Vagina (tissue), 2 donors: Measurements from ENCODE around the gene GMCL2. TPM values are rescaled to one million over a fixed set of nuclear protein-coding genes. Genes with fewer than 3 reads are reported as not detected.

Experiments
- DNase-seq, 2 donors: peaks; one replicate each; pipeline ENCODE4 v3.0.0-alpha.2; 2017; ENCODE audit errors: extremely low spot score in 2 of 2
- H3K27ac ChIP-seq: fragments of 200-600 bp; sonication (generic); one replicate; pipeline ENCODE4 v1.5.1; 2019
- H3K27me3 ChIP-seq: fragments of 200-600 bp; sonication (generic); one replicate; pipeline ENCODE4 v1.5.1; 2019
- H3K36me3 ChIP-seq, 2 donors: fragments of 200-600 bp; sonication (generic); one replicate each; pipeline ENCODE4 v1.5.1; 2017 to 2019
- H3K4me1 ChIP-seq: fragments of 200-600 bp; sonication (generic); one replicate; pipeline ENCODE4 v1.5.1; 2019
- H3K4me3 ChIP-seq, 2 donors: fragments of 200-600 bp; sonication (generic); 1 replicate in 1 of 2; 2 replicates in 1 of 2; pipeline ENCODE4 v1.5.1; 2016 to 2019
- H3K9me3 ChIP-seq: fragments of 200-600 bp; sonication (generic); one replicate; pipeline ENCODE4 v1.5.1; 2019
- POLR2A ChIP-seq, 2 donors: fragments of 450-650 bp; IDR thresholded peaks; one replicate each; pipeline ENCODE4 v1.6.1; 2017; ENCODE audit warnings: antibody characterized with exemption in 2 of 2, mild to moderate bottlenecking in 2 of 2, moderate library complexity in 2 of 2
- POLR2AphosphoS5 ChIP-seq, 2 donors: sonication (generic); formaldehyde crosslinking; IDR thresholded peaks; one replicate each; pipeline ENCODE4 v1.9.0; 2017; ENCODE audit warnings: antibody characterized with exemption in 2 of 2, mild to moderate bottlenecking in 2 of 2, low read depth in 1 of 2; ENCODE audit not compliant: insufficient read depth in 1 of 2
- intact Hi-C: fragments of 100-400 bp; cut with DNase I; formaldehyde crosslinking; loops from one replicate; pipeline ENCODE4 v1.15.1; 2023
- total RNA-seq: library from RNA; depleted of rRNA; stranded (reverse); fragments of >200 nt; gene quantifications from one replicate; pipeline ENCODE4 v1.2.3, GENCODE V29; 2016
- TF ChIP-seq, protein P1 (sequence below), 3 experiments: fragments of 450-650 bp in 2 of 3; fragments of 200-600 bp in 1 of 3; sonication (generic) in 1 of 3; IDR thresholded peaks; one replicate each; pipeline ENCODE4 v1.5.1; 2017 to 2019; ENCODE audit warnings: antibody characterized with exemption in 3 of 3, mild to moderate bottlenecking in 2 of 3, moderate library complexity in 2 of 3

GMCL2 gene
- total RNA-seq, 1 donor from 2014 or later = not detected

DNA sequence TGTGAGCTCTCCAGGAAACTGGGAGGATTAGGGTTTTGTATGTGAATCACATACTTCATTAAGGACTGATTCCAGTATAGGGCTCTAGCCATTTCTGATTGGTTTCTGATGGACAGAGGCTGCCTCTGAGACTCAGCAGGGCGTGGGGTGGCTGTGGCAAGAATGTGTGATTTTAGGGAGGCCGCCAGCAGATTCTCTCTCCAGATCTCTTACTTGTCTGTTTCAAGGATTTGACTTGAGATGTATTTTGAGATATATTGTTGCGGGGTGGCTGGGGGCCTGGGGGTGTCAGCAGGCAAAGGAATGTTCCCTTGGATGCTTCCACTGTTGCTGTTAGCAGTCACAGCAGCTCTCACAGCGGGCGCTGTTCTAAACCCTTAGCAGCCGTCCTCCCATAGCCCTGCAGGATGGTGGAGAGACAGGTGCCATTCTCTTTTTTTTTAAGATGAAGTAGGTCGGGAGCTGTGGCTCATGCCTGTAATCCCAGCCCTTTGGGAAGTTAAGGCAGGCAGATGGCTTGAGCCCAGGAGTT, 9.2 kb upstream of the GMCL2 start:
- peaks cover 8% of the 10 kb centered on the region for H3K4me1 ChIP-seq
- no peaks in the 10 kb centered on the region for H3K9me3 ChIP-seq
- DNase-seq = no peak
- H3K27ac ChIP-seq = no peak overlapping the region
- H3K4me3 ChIP-seq = no peak overlapping the region
- no peaks in the 10 kb centered on the region for H3K36me3 ChIP-seq
- intact Hi-C loops = no loop called here
- no peaks in the 10 kb centered on the region for H3K27me3 ChIP-seq
- TF ChIP-seq, protein P1, sequence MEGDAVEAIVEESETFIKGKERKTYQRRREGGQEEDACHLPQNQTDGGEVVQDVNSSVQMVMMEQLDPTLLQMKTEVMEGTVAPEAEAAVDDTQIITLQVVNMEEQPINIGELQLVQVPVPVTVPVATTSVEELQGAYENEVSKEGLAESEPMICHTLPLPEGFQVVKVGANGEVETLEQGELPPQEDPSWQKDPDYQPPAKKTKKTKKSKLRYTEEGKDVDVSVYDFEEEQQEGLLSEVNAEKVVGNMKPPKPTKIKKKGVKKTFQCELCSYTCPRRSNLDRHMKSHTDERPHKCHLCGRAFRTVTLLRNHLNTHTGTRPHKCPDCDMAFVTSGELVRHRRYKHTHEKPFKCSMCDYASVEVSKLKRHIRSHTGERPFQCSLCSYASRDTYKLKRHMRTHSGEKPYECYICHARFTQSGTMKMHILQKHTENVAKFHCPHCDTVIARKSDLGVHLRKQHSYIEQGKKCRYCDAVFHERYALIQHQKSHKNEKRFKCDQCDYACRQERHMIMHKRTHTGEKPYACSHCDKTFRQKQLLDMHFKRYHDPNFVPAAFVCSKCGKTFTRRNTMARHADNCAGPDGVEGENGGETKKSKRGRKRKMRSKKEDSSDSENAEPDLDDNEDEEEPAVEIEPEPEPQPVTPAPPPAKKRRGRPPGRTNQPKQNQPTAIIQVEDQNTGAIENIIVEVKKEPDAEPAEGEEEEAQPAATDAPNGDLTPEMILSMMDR (IDR thresholded peaks at IDR 0.05) = no peak
- TF ChIP-seq POLR2A (IDR thresholded peaks at IDR 0.05) = no peak
- no peak for TF ChIP-seq POLR2AphosphoS5 (IDR thresholded peaks at IDR 0.05; ENCODE audit: insufficient read depth in 1 of 2, low read depth in 1 of 2)

DNA sequence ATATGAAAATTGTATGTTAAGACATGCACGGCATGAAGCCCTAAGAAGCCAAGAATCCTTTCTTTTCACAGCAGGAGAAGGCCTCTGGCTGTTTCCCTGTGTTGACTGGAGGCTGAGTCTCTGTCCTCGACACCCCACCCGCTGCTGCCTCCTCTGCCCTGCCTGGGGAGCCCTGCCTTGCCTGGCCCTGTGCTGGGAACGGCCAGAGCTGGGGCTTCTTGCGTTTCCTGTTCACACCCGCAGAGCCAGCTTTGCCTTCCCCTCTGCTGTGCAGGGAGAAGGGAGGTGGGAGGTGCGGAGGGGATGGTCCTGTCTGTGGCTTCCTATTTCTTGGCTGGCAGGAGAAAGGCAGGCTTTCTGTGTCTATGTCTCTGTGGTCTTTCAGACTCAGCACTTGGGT, 6.9 kb upstream of the GMCL2 start:
- H3K36me3 ChIP-seq = no peaks in the 10 kb centered on the region
- H3K27me3 ChIP-seq = no peaks in the 10 kb centered on the region
- no peaks in the 10 kb centered on the region for H3K4me1 ChIP-seq
- H3K4me3 ChIP-seq = no peak overlapping the region
- no peak overlapping the region for H3K27ac ChIP-seq
- DNase-seq = no peak
- TF ChIP-seq, protein P1 (IDR thresholded peaks at IDR 0.05) = no peak
- TF ChIP-seq POLR2AphosphoS5 (IDR thresholded peaks at IDR 0.05; ENCODE audit: insufficient read depth in 1 of 2, low read depth in 1 of 2) (no peak), POLR2A (IDR thresholded peaks at IDR 0.05) (no peak)
- intact Hi-C loops = no loop called here
- no peaks in the 10 kb centered on the region for H3K9me3 ChIP-seq

DNA sequence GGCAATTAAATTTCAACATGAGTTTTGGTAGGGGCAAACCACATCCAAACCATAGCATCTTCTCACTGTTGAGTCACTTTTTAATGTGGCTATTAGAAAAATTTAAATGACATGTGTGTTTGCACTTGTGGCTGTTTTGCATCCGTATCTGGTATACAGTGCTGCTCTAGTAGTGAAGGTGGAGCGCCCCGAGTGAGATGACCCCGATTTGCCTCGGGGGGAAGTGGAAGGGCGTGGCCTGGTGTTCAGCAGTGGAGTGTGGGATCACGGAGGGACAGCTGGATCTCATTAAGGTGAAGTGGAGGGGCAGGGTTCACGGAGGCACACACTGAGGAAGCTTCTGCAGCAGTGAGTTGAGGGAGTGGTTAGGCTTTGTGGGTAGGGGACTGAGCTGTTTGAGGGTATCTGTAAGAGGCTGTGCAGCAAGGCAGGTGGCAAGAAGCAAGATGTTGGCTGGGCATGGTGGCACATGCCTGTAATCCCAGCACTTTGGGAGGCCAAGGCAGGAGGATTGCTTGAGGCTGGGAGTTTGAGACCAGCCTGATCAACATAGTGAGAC, 6.2 kb upstream of the GMCL2 start:
- H3K4me3 ChIP-seq = no peak overlapping the region
- H3K36me3 ChIP-seq = no peaks in the 10 kb centered on the region
- no peak for DNase-seq
- H3K9me3 ChIP-seq = no peaks in the 10 kb centered on the region
- H3K4me1 ChIP-seq = no peaks in the 10 kb centered on the region
- TF ChIP-seq POLR2AphosphoS5 (IDR thresholded peaks at IDR 0.05; ENCODE audit: insufficient read depth in 1 of 2, low read depth in 1 of 2) = no peak
- no peak for TF ChIP-seq POLR2A (IDR thresholded peaks at IDR 0.05)
- TF ChIP-seq, protein P1 (IDR thresholded peaks at IDR 0.05) = no peak
- intact Hi-C loops = no loop called here
- H3K27ac ChIP-seq = no peak overlapping the region
- no peaks in the 10 kb centered on the region for H3K27me3 ChIP-seq

DNA sequence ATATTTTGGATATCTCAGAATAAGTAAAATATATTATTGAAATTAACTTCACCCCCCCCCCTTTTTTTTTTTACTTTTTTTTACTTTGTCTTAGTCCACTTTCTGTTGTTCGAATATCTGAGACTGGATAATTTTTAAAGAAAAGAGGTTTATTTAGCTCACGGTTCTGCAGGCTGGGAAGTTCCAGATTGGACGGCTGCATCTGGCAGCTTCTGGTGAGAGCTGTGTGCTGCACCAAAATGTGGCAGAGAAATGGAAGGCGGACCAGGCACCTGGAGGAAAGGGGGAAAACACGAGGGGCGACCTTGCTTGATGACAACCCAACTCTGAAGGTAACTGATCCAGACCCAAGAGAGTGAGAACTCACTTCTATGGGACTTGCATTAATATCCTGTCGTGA, 5.6 kb upstream of the GMCL2 start:
- no peak for DNase-seq
- H3K4me3 ChIP-seq = no peak overlapping the region
- H3K4me1 ChIP-seq = no peaks in the 10 kb centered on the region
- TF ChIP-seq POLR2A (IDR thresholded peaks at IDR 0.05) (no peak), POLR2AphosphoS5 (IDR thresholded peaks at IDR 0.05; ENCODE audit: insufficient read depth in 1 of 2, low read depth in 1 of 2) (no peak)
- TF ChIP-seq, protein P1 (IDR thresholded peaks at IDR 0.05) = no peak
- intact Hi-C loops = no loop called here
- H3K36me3 ChIP-seq = no peaks in the 10 kb centered on the region
- no peak overlapping the region for H3K27ac ChIP-seq
- no peaks in the 10 kb centered on the region for H3K9me3 ChIP-seq
- no peaks in the 10 kb centered on the region for H3K27me3 ChIP-seq

DNA sequence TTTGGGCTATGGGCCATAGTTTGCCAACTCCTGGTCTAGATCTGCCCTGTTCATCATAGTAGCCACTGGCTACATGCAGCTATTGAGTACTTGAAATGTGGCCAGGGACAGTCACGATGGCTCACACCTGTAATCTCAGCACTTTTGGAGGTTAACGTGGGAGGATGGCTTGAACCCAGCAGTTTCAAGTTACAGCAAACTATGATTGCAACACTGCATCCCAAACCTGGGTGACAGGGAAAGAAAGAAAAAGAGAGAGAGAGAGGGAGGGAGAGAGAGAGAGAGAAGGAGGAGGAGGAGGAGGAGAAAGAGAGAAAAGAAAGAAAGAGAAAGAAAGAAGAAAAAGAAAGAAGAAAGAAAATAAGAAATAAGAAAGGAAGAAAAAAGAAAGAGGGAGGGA, 5.1 kb upstream of the GMCL2 start:
- H3K27me3 ChIP-seq = no peaks in the 10 kb centered on the region
- TF ChIP-seq POLR2AphosphoS5 (IDR thresholded peaks at IDR 0.05; ENCODE audit: insufficient read depth in 1 of 2, low read depth in 1 of 2) (peak in 1 of 2 donors; percentile 20), POLR2A (IDR thresholded peaks at IDR 0.05) (no peak)
- DNase-seq = no peak
- H3K36me3 ChIP-seq = no peaks in the 10 kb centered on the region
- intact Hi-C loops = no loop called here
- no peak overlapping the region for H3K27ac ChIP-seq
- no peak overlapping the region for H3K4me3 ChIP-seq
- no peaks in the 10 kb centered on the region for H3K9me3 ChIP-seq
- H3K4me1 ChIP-seq = no peaks in the 10 kb centered on the region
